AG09309 (cell line): Measurements from ENCODE around the gene PLPPR2.

Experiments used
- DNase-seq: peaks from one replicate; pipeline ENCODE4 v3.0.0-alpha.2; 2010; ENCODE audit warnings: low read depth
- H3K4me3 ChIP-seq: 2 replicates; pipeline ENCODE4 v1.5.1; 2011; ENCODE audit warnings: mild to moderate bottlenecking, low read depth, low read length, moderate library complexity; ENCODE audit not compliant: control insufficient read depth
- TF ChIP-seq, protein P1 (sequence below): IDR thresholded peaks from 2 replicates; pipeline ENCODE4 v1.5.1; 2011; ENCODE audit warnings: mild to moderate bottlenecking, low read depth, low read length, inconsistent platforms; ENCODE audit not compliant: insufficient read depth, control insufficient read depth; ENCODE audit errors: missing control alignments

PLPPR2 gene

DNA sequence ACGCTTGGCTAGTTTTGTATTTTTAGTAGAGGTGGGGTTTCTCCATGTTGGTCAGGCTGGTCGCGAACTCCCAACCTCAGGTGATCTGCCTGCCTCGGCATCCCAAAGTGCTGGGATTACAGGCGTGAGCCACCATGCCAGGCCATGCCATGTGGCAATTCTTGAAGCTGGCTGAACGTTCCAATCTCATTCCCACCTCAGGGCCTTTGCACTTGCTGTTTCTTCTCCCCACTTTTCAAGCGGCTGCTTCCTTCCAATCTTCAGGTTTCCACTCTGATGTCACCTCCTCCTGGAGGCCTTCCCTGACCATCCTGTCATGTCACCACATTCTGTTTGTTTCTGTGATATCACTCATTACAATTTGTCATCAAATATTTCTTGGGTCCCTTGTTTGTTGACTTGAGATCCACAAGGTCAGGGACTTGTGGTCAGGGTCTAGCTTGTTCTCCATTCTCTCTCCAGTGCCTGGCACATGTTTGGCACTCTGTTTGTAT lies 24.7 kb downstream of the PLPPR2 start:
- TF ChIP-seq, protein P1, sequence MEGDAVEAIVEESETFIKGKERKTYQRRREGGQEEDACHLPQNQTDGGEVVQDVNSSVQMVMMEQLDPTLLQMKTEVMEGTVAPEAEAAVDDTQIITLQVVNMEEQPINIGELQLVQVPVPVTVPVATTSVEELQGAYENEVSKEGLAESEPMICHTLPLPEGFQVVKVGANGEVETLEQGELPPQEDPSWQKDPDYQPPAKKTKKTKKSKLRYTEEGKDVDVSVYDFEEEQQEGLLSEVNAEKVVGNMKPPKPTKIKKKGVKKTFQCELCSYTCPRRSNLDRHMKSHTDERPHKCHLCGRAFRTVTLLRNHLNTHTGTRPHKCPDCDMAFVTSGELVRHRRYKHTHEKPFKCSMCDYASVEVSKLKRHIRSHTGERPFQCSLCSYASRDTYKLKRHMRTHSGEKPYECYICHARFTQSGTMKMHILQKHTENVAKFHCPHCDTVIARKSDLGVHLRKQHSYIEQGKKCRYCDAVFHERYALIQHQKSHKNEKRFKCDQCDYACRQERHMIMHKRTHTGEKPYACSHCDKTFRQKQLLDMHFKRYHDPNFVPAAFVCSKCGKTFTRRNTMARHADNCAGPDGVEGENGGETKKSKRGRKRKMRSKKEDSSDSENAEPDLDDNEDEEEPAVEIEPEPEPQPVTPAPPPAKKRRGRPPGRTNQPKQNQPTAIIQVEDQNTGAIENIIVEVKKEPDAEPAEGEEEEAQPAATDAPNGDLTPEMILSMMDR, result no peak
- no peak for DNase-seq
- H3K4me3 ChIP-seq, result no peak overlapping the region

DNA sequence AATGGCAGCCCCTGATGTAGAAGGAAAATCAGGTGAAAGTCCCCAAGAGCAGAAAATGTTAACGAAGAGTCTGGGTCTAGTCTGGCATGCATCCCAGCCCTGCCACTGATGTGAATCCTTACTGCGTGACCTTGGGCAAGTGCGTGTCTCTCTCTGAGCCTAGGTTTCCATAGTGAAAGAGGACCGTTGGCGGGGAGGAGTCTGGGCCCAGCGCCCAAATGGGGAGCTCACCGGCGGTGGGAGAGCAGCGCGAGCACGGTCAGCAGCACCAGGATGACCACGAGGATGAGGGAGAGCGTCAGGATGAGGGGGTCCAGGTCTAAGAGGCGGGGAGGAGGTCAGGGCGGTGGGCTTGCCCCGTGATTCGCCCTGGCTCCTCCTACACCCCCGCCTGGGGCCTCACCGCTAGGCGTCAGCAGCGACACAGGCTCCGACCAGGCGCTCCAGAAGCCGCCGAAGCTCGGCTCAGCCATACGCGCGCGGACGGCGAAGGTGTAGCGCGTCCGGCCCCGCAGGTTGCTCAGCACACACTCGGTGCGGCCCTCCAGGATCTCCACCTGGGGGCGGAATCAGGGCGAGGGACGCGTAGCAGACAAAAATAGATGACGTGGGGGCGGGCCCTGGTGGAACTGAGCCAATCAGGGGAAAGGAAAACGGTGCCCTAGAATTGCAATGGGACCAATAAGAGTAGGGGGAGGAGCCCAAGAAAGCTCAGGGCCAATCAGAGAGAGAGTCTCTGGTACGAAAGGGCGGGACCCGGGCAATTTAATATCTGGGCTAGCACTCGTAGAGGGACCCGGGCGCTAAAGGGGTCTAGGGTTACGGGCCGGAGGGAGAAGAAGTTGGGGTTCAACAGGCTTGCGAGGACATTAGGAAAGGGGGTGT lies 25.7 kb downstream of the PLPPR2 start:
- TF ChIP-seq, protein P1, result peak; percentile 78
- DNase-seq, result peak; percentile 72
- H3K4me3 ChIP-seq, result peak overlapping the region; percentile 70

DNA sequence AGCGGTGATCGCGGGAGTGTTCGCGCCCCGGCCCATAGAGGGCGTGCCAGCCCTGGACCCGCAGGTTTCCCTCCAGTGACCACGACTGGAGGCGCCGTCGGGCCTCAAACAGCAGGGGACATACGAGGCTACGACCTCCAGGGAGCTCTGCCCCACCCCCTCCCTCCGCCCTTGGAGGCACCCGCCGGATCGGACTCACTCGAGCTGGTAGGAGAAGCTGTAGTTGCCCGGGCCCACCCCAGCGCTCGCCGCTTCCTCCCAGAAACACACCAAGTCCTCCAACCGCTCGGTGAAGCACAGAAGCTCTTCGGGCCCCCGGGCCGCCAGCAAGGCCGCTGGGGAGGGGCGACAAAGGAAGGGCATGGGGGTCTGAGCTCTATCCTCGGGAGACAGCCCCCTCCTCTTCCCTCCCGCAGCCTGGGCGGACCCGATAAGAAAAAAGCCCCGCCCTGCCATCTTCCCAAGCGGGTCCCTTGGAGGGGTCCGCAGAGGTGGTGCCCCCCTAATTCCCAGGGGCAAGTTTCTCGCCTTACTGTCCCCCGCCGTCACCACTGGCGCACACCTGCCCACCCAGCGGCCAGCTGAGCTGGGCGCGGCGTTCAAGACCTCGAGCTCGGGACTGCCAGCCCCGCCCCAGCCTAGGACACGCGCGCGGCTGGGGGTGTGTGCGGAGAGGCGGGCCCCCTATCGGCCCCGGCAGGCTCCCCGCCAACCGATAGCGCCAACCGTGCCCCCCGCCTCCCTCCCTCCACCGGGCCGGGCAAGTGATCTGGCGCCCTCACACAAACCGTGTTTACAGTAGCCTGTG lies 27.9 kb downstream of the PLPPR2 start:
- DNase-seq, result no peak
- no peak overlapping the region for H3K4me3 ChIP-seq
- TF ChIP-seq, protein P1, result peak; percentile 70

DNA sequence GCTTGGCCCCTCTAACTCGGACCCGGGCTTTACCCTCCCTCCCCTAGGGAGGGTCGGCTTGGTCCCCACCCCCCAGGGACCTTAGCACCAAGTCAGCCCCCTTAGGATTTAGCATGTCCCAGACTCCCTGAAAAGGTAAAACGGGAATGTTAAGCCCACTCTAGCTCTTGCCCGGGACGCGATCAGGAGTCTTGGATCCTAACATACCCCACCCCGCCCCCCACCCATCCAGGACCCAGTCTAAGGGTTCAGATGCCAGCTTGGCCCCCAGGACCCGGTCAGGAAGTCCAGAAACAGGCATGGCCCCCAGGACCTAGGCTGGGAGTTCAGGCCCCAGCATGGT lies 28.4 kb downstream of the PLPPR2 start:
- no peak overlapping the region for H3K4me3 ChIP-seq
- DNase-seq, result no peak
- TF ChIP-seq, protein P1, result no peak

DNA sequence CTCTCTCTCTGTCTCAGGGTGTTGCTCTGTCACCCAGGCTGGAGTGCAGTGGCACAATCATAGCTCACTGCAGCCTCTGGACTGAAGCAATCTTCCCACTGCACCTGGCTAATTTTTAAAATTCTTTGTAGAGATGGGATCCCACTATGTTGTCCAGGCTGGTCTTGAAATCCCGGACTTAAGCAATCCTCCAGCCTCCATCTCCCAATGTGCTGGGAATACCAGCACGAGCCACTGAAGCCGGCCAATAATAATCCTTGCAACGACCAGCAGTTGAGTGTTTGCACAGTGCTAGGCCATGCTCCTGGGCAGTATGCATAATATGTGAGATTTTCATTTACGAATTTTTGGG lies 29.5 kb downstream of the PLPPR2 start:
- DNase-seq, result no peak
- no peak overlapping the region for H3K4me3 ChIP-seq

More for the DNA sequence above, 29.5 kb downstream of the PLPPR2 start:
- TF ChIP-seq, protein P1, result no peak
